ENCODE measurements around the gene RBM17.
"Not testable (repeated sequence)": the region's sequence is repeated elsewhere in the genome, so short reads cannot be mapped to it uniquely, and the experiment has no call there.

Gene RBM17

GRCh38 chr10:6138456-6138855 lies 49.6 kb downstream of the RBM17 start:
- DNase-seq = no peak

DNA sequence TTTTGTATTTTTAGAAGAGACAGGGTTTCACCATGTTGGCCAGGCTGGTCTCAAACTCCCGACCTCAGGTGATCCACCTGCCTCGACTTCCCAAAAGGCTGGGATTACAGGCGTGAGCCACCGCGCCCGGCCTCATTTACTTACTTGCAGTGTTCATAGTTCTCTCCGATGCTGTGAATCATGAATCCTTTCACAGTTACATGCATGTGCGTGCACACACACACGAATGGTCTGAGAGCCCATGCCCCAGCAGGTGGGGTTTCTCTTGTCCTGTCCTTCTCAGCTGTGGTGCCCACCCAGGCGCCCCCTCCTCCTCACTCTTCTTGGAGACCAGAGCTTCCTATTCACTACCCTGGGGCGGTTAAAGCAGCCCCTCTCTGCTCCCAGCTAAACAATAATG lies 50.6 kb downstream of the RBM17 start:
- DNase-seq = no peak

- peak in 3 of 5 experiments; percentile 30 to 65 (median 64) for DNase-seq
Observed at GRCh38 chr10:6140141-6140841, 51.5 kb downstream of the RBM17 start.

GRCh38 chr10:6140965-6141295 lies 52.1 kb downstream of the RBM17 start:
- DNase-seq = no peak

- peak in 3 of 5 experiments; percentile 29 to 85 (median 31) for DNase-seq
Observed at GRCh38 chr10:6141296-6142151, 52.7 kb downstream of the RBM17 start.

- not testable (repeated sequence) for DNase-seq
Observed at GRCh38 chr10:6142186-6142585, 53.4 kb downstream of the RBM17 start.

DNA sequence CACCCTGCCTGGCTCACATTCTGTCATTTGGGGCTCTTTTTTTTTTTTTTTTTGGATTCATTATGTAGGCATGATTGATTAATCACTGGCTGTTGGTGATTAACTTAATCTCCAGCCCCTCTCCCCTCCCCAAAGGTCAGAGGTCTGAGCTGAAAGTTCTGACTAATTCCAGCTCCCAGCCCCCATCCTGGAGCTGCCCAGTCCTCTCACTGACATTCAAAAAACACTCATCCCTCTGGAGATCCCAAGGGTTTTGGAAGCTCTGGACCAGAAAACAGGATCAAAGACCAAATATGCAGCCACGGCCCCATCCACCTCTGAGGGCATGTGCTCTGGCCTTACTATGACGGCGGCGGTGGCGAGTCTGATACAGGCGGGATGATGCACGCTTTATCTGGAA lies 53.8 kb downstream of the RBM17 start:
- DNase-seq = no peak

- DNase-seq = no peak
Observed at GRCh38 chr10:6143181-6143580, 54.3 kb downstream of the RBM17 start.

DNA sequence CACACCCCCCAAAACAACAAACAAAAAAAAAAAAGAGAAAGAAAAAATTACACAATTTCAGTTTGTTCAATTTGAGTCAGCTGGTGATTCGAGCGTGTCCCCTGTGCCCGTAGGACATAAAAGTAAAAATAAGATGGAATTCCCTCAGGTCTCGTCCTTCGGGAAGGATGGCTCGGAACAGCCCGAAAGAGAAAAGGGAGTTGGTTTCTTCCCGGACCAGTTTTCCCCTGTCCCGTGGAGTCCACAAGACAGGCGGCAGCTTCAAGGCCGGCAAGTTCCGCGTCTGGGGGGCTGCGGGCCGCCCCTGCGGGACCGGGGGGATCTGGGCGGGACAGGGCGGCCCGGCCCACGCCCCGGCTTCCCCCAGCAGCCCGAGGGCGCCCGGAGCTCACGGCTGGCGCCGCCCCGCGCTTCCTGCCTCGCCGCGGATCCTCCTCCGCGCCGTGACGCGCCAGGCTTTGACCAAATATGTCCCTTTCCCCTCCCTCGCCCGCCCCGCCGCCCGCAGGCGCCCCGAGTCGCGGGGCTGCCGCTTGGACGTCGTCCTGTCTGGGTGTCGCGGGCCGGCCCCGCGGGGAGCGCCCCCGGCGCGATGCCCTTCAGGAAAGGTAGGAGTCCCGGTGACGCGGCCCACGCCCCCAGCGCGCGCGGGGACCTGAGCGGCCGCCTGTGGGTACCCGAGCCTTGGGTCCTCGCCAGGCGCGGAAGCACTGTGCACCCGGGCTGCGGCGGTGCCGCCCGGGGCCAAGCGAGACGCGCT lies 55.8 kb downstream of the RBM17 start:
- peak; percentile 78 to 94 (median 82) for DNase-seq

DNA sequence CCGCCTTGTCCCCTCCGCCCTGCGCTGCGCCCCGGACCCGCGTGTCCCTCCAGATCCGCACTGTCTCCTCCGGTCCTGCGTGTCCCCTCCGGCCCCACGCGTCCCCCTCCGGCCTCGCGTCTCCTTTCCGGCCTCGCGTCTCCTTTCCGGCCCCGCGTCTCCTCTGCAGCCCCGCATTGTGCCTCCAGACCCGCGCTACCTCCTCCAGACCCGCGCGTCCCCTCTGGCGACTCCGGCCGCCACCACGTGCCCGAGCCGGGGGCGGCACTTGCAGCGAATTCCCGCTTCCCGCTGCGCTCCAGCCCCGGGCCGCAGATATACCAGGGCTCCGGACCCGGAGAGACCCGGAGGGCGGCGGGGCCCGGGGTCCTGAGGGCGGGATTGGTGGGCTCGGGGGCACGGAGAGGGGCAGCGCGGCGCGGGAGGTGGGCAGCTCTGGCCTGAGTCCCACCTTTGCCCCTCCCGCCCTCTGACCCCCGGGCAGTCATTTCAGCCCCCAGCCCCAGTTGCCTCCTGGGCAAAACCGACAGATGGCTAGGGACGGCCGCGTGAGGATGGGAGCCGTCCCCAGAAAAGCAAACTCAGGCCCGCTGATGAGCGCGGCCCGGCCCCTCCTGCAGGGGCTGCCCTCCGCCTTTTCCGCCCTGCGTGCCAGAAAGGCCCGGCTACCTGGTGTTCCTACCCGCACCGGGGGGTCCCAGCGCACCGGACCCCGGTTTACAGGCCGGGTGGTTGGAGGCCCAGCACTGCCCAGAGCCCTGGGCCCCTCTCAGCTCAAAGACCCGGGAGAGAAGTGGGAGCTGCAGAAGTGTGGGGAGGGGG lies 56.5 kb downstream of the RBM17 start:
- DNase-seq = no peak

DNA sequence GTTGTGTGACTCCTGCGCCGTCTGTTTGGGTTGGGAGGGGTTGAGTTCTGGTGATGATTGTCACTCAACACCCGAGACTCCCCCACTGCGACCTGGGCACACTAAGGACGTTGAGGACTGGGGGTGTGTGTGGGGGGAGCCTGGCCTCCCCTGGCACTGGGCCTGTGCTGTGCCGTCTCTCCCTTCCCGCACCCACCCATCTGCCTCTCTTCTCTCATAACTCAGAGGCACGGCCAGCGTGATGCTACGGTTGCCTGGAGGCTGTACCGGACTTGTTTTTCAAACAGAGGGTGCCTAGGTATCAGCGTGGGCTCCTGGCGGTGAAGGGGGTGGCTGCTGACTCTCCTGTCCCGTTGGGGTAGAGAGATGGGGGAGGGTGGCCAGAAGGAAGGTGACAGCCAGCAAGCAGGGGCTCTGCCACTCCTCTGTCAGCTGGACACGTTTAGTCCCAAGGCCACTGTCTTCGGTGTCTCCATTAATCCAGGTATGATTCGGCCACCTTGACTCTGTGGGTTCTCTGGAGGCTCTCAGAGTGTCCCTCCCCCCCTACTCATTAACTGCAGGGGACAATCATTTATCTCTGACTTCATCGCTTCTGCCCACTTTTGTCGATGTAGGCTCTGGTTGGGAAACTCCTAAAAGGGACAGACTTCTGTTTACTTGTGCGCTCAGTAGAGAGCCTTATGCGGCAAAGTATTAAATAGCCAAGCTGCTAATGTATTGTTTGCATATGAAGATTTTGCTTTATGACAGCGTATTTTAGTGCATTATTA lies 57.4 kb downstream of the RBM17 start:
- no peak for DNase-seq

DNA sequence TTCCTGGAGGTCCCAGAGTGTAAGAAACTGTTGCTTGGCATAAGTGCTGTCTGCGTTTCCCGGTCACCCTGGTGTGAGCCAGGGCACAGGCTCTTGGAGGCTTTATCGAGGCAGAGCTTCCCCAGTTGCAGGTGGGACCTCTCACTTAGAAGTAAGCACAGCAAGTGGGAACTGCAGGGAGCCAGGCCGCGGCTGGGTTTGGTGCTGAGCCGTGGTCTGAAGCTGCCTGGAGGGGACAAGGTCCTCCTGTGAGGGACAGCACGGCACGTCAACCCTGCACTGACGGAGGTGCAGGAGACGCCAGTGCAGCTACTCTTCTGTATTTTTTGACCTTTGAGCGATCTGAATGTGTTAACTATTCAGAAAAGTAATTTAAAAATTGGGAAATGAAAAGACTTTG lies 58.1 kb downstream of the RBM17 start:
- DNase-seq = no peak

GRCh38 chr10:6148251-6148701 lies 59.4 kb downstream of the RBM17 start:
- no peak for DNase-seq

DNA sequence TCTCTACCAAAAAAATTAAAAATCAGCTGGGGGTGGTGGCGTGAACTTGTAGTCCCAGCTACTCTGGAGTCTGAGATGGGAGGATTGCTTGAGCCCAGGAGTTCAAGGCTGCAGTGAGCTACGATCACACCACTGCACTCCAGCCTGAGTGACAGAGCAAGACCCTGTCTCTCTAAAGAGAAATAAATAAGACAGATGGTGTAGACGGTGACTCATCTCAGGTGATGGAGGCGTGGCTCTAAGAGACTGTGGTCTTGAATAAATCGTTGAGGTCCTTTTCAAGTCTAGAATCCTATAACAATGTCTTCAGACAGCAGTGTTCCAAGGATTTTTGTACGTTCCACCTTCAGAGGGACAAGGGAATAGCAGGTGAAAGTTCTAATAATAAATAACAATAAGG lies 60.1 kb downstream of the RBM17 start:
- no peak for DNase-seq

DNA sequence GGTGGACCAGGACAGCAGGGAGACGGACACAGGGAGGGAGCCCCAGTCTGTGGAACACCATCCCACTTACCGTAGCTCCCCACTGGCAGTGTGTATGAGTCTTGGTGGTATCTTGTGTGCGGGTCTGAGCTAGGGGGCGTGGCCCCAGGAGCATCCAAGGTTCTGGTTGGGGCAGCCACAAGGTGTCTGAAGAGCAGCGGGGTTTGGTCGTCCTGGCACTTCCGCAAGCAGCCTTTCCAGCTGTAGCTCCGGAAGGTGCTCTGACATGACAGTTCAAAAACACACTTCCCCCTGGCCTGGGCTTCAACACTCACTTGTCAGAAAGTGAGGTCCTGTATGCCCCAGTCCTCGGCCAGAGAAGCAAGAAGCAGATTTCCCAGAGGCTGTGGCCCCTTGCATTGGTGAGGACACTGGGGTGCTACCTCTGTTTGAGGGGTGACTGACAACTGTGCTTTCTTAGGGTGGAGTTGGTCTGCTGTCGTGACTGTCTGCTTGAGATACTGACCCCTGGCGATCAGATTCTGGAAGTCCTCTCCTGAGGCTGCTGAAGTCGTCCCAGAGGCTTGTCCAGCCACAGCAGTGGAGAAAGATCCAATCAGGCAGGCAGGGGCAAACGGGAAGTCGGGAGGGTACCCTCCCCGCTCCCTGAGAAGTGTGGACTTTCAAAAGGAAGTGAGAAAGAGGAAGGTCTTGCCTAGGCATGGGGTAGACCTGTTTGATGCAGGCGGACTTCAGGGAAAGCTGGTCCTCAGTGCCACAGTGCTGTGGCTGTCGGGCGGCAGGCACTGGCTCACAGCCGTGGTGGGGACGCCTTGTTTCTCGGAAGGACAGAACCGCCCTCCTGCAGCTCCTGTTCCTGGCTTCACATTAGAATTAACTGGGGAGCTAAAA lies 62.5 kb downstream of the RBM17 start:
- peak in 2 of 5 experiments; percentile 36 to 58 for DNase-seq

GRCh38 chr10:6153845-6154244 lies 65.0 kb downstream of the RBM17 start:
- DNase-seq = no peak

DNA sequence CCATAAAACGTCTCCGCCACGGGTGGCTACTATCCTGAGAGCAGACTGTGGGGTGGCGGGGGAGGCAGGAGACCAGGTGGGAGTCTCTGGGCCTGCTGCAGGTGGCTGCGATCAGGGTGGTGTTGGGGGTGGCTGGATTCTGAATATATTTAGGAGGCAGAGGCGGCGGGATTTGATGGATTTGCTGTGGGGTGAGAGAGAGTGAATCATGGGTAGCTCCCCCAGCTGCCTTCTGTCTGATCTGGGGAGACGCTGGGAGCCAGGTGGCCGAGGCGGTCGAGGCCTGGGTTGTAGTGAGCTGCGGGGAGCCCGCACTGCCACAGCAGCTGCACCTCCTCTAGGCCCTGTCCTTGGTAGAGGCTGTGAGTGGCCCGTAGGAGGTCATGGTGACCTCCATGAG lies 65.7 kb downstream of the RBM17 start:
- DNase-seq = no peak

- no peak for DNase-seq
Observed at GRCh38 chr10:6158276-6158675, 69.4 kb downstream of the RBM17 start.

- DNase-seq = no peak
Observed at GRCh38 chr10:6161921-6162320, 73.1 kb downstream of the RBM17 start.

GRCh38 chr10:6162589-6163356 lies 73.9 kb downstream of the RBM17 start:
- DNase-seq = no peak

All from T-helper 2 cell (primary cell).